Measurements from ENCODE around the gene CEP126.
"Not testable (repeated sequence)": the region's sequence is repeated elsewhere in the genome, so short reads cannot be mapped to it uniquely, and the experiment has no call there.

CEP126 gene

DNA sequence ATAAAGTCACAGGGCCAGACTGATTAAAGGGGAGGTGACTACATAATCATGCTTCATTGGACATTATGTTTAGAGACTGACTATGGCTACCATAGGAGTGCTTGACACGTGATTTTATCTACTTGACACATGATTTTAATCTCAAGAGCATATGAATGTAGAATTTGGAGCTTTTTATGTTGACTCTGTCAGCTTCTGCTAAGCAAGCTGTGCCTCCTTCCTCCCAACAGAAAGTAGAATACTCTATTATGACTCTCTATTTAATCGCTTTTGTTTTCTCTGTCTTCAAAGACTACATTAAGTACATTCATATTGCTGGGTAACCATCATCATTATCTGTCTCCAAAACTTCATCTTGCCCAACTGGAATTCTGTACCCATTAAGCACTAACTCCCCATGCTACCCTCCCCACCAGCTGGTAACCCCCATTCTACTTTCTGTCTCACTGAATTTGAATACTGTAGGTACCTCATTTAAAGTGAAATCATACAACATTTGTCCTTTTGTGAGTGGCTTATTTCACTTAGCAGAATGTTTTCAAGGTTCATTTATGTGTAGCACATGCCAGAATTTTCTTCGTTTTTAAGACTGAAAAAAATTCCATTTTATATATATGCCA is 26.2 kb downstream of the CEP126 start:
- DNase-seq, result no peak

DNA sequence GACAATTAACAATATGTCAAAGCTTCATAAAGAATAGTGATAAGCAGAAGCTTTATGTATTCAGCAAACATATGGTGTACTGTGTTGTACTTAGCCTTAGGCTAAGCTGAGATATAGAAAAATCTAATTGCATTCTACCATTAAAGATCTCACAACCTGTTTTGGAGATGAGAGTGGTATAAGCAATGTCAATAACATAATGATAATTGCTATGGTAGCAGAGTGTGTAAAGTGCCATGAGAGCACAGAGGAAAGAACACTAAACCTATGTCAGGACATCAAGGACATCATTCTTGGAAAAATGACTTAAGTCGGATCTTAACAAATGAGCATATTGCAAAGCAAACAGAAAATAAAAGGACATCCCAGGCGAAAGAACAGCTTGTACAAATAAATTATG is 30.1 kb downstream of the CEP126 start:
- no peak for DNase-seq

DNA sequence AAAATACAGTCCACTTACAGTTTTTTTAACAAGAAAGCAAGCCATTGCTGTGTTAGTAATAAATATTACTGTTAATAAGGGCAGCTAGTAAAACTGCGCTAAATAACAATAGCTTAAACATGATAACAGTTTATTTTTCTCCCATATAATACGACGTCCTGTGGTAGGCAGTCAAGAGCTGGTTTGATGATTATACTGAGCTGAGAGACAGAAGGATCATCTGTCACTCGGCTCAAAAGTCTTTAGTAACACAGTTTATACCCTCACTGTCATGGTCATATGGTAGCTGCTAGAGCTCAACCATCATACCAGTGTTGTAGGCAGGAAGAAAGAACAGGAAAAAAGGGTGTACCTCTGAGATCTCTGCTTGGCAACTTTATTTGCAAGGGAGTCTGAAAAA is 30.6 kb downstream of the CEP126 start:
- no peak for DNase-seq

DNA sequence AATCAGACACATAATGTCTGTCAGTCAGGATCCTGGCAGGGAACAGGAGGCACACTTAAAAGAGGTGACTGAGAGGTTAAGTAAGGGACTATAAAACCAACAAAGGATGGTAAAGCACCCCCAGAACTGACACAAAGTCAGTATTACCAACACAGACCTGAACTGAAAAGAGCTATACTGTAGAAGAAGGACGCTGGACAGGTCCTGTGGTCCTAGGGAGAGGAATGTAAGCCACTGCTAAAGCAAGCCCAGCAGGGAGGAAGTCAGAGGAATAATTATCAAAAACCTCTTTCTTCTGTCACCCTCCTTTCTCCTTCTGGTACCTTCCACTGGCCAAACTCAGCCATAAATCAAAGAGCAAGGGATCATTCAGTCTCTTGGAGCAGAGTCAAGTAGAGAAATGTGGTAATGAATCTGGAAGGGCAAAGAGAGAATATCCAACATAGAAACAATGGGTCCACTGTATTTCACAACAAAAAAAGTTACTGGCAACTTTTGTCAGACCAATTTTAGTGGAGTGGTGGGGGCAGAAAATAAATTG is 34.9 kb downstream of the CEP126 start:
- no peak for DNase-seq

DNA sequence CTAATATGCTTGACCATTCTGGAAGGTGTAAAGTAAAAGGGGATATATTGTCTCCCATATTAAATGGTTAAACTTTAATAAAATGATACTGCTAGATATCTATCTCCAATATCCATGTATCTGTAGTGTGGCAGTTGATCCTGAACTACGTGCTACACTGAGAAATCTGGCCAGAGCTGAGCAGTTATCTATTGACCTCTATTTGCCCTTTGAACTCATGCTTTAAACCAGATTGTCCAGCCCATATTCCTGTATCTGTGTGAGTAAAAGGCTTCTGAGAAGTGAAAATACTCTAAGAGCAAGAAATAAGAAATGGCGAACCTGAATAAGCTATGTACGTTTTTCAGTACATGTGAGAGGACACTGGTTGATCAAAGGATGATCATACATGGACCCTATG is 40.5 kb downstream of the CEP126 start:
- DNase-seq, result no peak

DNA sequence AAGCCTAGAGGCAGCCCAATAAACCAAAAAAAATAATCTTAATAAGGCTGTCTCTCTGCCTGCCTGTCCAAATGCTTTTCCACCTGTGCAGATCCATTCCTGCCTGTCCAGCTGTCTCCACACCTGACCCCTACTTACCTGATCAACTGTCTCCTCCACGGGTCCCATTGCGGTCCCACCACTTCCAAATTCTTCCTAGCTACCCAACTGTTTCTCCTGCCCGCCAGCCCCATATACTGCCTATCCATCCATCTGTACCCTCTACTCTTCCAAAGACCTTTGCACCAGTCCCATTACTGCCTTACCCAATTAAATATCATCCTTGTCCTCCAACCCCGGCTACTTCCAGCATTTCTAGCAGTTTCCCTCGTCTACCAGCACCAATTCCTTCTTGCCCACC is 40.9 kb downstream of the CEP126 start:
- no peak for DNase-seq

DNA sequence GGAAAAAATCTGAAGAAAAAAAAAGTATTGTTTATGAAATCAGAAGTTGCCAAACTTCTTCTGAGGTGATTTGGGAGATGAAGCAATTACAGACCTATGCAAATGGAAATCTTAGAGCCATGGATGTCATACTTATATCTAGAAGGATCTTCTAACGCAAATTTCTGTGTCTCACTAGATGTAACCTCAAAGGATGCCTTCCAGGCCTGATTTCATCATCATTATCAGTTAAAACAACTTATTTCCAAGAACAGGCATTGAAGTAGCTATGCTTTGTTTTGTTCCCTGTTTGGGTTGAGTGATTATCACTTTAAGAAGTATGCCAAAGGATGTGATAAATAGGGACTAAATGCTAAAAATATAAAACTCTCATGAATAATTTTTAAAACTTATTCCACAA is 45.4 kb downstream of the CEP126 start:
- DNase-seq, result no peak

DNA sequence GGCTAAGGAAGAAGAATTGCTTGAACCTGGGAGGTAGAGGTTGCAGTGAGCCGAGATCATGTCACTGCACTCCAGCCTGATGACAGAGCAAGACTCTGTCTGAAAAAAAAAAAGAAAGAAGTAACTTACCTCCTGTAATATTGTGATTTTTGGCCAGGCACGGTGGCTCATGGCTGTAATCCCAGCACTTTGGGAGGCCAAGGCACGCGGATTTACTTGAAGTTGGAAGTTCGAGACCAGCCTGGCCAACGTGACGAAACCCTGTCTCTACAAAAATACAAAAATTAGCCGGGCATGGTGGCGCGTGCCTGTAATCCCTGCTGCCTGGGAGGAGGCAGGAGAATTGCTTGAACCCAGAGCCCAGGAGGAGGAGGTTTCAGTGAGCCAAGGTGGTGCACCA is 49.4 kb downstream of the CEP126 start:
- not testable (repeated sequence) for DNase-seq

DNA sequence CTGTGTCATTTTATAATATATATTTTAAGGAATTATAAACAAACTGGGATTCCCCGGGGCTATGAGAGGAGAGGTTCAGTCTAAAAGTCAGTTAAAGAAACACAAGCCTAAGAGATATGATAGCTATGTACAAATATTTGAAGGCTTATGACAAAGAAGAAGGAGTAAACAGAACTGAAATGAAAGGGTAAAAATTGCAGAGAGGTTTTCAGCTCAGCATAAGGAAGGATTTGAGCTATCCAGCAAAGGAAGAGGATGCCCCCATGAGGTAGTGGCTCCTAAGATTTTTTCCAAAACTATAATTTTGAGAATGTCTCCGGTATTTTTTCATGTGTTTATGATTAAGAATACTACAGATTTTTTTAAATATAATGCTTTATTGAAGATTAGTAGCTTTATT is 59.4 kb downstream of the CEP126 start:
- peak in 1 of 2 experiments; percentile 23 for DNase-seq

DNA sequence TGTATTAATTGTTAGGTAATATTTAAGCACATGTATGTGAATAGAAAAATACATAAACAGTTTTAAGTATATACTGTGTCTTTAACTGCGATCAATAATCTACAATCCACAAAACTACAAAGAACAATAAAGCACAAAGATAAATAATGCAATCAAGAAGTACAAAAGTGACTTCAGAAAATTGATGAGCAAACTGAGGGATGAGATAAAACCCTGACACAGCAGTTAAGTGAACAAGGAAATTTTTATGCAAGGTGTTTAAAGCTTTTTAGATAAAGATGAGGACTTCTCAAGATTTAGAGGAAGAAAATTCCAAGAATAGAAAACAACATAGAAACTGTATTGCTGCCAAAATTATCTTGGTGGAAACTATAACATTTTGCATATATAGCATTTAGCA is 60.0 kb downstream of the CEP126 start:
- DNase-seq, result no peak

DNA sequence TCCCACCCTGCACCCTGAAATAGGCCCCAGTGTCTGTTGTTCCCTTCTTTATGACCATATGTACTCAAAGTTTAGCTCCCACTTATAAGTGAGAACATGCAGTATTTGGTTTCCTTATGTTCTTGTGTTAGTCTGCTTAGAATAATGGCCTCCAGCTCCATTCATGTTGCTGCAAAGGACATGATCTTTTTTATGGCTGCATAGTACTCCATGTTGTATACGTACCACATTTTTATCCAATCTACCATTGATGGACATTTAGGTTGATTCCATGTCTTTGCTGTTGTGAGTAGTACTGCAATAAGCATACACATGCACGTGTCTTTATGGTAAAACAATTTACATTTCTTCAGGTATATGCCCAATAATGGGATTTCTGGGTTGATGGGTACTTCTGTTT is 60.9 kb downstream of the CEP126 start:
- no peak for DNase-seq

DNA sequence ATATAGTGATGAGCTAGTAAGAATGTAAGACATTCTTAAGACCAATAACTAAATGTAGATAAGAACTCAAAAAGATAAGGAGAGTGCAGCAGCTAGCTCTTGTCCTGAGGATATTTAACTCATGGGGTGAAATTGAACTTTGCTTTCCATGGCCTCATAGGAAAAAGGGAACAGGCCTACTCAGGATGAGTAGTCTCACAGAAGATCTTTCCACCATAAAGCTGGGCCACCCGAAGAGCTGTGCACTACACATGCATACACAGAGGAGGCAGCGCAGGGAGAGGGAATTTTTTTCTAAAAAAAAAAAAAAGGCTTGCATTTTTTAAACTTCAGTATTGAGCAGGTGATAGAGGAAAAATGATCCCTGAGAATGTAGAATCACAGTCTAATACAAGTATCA is 72.6 kb downstream of the CEP126 start:
- no peak for DNase-seq

DNA sequence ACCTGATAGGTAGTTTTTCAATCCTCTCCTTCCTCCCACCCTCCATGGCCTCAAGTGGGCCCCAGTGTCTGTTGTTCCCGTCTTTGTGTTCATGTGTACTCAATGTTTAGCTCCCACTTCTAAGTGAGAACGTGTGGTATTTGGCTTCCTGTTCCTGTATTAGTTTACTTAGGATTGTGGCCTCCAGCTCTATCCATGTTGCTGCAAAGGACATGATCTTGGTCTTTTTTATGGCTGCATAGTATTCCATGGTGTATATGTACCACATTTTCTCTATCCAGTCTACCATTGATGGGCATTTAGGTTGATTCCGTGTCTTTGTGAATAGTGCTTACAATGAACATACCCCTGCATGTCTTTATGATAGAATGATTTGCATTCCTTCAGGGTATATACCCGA is 78.4 kb downstream of the CEP126 start:
- no peak for DNase-seq

DNA sequence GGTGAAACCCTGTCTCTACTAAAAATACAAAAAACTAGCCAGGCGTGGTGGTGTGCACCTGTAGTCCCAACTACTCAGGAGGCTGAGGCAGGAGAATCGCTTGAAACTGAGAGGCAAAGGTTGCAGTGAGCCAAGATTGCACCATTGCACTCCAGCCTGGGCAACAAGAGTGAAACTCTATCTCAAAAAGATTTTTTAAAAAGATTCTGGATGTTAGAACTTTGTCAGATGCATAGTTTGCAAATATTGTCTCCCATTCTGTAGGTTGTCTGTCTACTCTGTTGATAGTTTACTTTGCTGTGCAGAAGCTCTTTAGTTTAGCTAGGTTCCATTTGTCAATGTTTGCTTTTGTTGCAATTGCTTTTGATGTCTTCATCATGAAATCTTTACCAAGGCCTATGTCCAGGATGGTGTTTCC is 79.3 kb downstream of the CEP126 start:
- DNase-seq, result not testable (repeated sequence)

DNA sequence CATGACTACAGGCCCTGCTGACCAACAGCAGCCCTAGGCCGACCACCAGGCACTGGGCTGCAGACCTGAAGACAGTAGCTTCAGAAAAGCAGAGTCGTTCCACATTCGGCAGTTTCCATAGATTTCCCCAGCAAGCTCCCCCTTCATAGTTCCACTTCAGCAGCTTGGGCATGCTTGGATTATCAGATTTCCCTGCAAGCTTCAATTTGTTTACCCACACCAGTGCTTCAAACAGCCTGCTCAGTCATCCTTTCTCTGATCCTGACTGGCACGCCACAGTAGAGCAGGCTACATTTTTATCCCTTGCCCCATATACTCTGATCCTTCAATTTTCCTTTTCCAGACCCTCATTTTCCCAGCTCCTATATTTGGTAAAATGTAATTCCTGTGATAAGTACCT is 81.3 kb downstream of the CEP126 start:
- DNase-seq, result no peak

DNA sequence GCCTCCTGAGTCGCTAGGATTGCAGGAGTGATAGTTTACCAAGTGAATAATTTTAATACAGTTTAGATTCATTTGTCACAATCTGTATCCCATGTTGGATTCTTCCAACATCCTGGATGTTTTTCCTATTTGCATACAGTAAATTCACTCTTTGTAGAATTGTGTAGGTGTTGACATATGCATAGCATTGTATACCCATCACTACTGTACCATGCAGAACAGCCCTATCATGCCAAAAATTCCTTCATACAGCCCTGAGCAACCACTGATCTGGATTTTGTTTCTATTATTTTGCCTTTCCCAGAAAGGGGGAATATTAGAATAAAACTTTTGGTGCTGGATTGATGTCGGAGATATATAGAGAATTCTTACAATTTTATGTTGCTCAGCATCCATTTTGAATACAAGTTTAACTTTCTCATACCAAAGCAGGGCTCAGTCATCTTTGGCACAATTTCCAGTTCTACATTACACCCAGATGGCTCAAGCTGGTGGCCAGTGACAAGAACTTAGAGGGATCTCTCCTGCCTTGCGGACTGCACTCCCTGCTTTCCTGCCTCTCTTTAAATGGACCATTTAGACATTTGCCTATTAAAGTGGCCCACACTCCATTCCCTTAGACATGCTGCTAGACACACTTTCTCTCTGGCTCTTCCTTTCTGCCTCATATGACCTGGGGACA is 87.0 kb downstream of the CEP126 start:
- DNase-seq, result no peak

DNA sequence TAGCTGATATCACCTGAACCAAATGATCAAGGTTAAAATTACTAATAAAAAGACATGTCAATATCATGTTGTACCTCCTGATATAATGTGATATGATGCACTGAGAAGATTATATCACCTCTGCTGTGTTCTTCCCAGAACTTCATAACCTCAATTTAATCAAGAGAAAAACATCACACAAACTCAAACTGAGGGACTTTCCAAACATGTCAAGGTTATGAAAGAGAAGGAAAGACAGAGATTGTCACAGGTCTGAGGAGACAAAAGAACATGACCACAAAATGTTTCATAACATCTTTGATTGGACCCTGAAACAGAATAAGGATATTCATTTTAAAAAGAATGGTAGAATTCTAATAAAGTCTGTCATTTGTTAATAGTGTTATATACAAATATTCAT is 89.4 kb downstream of the CEP126 start:
- no peak for DNase-seq

DNA sequence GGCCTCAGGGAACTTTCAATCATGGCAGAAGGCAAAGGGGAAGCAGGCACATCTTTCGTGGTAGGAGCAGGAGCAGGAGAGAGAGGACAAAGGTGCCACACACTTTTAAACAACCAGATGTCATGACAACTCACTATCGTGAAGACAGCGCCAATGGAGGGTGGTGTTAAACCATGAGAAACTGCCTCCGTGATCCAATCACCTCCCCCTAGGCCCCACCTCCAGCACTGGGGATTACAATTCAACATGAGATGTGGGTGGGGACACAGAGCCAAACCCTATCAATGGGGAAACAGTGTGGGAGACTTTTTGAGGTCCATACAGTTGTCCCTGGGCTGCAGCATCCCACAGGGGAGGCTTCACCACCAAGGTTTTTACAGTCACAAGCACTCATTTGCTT is 90.5 kb downstream of the CEP126 start:
- DNase-seq, result no peak

DNA sequence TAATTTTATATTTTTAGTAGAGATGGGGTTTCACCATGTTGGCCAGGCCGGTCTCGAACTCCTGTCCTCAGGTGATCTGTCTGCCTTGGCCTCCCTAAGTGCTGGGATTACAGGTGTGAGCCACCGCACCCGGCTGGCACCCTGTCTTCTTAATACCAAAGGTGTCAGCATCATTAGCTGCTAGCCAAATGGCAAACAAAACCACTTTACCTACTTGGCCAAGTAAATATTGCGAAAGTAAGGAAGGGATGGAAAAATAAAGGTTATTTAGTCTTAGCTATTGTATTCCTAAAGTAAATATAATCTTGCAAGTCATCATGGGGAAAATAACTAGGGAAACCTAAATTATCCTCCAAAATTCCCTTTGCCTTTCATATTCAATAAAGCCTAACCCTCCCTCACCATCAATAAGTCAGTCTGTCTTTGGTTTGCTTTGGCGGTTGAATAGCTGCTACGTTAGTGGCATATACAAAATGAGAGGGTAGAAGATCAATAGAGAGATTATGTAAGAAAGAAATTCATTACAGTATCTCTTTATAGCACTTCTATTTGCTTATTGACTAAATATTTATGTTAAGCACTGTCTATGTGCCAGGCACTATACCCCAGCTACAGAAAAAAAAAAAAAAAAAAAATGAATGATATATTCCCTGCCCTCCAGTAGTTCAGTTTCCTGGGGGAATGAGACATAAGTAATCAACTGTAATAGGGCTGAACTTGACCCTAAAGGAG is 92.2 kb downstream of the CEP126 start:
- DNase-seq, result peak in 1 of 2 experiments; percentile 12

DNA sequence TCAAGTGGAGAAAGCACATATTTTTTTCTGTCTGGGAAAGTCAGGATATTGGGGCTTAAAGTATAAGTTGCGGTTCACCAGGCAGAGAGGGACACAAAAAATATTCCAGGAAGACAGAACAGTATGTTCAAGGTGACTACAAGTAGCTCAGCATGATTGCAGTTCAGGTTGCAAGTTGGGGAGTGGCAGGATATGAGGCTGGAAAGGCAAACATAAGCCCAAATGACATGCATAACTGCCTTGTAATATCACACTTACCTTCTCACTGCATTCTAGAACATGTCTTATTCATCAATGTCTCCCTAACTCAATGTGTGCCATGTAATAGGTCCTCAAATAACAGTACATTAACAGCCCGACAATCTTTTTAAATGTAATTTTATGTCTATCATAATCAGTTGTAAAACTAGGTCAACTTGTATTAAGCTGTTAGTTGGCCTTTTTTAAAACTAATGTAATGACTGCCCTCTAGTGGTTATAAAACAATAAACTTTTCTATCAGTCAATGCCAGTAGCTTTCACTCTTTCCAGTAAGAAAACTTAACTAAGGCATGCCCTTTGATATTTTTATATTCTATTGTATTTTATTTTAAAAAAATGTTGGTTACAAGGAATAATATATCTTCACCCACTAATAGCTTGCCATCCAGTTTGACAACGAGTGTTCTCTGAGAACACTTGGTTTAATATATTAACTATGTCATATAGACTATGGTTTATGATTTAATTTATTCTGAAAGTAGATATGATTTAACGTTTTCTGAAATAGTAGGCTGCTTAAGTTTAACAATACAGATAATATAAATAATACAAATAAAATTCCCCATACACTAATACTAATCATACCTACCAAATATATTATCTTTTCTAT is 93.0 kb downstream of the CEP126 start:
- DNase-seq, result peak; percentile 16 to 51

DNA sequence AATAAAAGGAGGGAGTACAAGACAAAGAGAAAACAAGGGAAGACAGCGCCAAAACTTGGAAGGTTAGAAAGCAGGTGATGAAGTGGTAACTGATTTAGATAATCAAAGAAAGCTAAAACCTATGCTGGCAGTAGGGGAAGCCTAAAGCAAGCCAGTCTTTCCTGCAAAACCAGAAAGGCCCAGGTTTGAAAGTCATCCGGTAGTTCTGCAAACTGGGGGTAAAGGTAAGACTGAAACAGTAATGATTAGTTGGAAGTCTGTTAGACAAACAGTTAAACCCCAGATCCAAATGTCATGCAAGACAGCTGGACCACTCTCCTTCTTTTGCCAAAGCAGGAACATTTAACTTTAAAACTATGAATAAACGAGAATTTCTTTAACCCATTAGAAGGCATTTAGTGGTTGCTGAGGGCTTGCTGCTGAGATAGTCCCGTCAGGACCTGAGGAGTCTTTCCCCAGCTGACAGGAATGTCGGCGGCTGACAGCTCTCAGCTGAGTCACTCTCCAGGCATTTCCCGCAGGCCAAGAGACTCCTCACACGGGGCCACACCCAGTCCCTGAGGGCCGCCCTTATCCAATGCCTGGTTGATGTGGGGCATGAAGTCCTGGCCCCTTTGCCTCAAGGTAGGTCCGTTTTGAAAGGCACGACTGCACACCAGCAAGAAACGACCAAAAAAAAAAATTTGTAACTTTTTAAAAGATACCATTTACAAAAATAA is 96.1 kb downstream of the CEP126 start:
- no peak for DNase-seq

DNA sequence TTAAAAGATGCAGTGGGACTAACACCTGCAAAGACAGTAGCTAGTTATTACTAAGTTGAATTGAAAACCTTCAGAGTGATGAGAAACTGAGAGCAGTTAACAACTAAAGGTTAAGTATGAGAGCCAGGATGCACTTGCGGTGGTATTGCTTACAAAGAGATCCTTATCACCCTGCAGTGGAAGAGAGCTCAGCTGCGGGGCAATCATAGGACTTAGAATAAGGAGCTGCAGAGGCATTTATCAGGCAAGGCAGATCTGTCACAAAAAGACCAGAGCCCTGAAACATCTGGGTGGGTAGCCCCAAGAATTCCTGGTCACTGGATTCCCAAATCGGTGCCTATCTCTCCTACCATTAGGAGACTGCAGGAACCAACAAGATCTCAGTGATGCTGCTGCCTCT is 98.1 kb downstream of the CEP126 start:
- no peak for DNase-seq
